Dermis blood vessel endothelial cell (primary cell): ENCODE results near the gene TPP2. TPM values are rescaled to one million over a fixed set of nuclear protein-coding genes. Genes with fewer than 3 reads are reported as not detected.

Experiments used
- total RNA-seq: library from RNA; depleted of rRNA; stranded (reverse); fragments of >200 nt; gene quantifications from 2 replicates; pipeline ENCODE4 v1.2.3, GENCODE V29; 2014

TPP2 gene
- total RNA-seq, 1 donor from 2014 or later: 61.1 TPM

Other genes with a start within 250 kb of the TPP2 start
- 0.34 and 1.3 TPM in 2 replicates for gene FGF14, start 194.9 kb upstream of the TPP2 start, total RNA-seq
- not detected in 2 replicates for gene METTL21C, start 98.1 kb downstream of the TPP2 start, total RNA-seq
- gene TEX30, start 176.8 kb downstream of the TPP2 start, total RNA-seq: 23.9 and 35.7 TPM in 2 replicates
- gene POGLUT2, start 202.0 kb downstream of the TPP2 start, total RNA-seq: 19.6 and 25.5 TPM in 2 replicates
- 21.4 and 24.0 TPM in 2 replicates for gene BIVM, start 202.1 kb downstream of the TPP2 start, total RNA-seq
- gene ERCC5, start 249.0 kb downstream of the TPP2 start, total RNA-seq: 51.9 and 54.9 TPM in 2 replicates